ENCODE results near the gene HECTD2.
"Not testable (repeated sequence)": the region's sequence is repeated elsewhere in the genome, so short reads cannot be mapped to it uniquely, and the experiment has no call there.

Gene HECTD2

GRCh38 chr10:91412354-91413087, 2.4 kb downstream of the HECTD2 start:
- no peak for DNase-seq

DNA sequence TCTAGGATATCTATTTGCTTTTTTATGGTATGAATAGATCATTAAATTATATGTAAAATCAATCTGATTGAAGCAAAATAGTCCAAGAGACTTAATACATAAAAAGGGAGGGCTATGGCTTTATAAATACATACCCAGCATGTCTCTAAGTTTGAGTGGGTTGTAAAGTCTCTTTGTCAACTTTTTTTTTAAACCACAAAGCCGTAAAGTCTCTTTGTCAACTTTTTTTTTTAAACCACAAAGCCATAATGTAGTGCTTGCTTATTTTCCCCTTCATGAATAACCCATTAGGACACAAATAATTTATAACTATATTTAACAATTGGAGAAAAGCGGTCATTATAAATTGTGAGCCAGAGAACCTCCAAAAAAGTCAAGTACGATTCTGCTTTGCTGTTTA, 5.7 kb downstream of the HECTD2 start:
- no peak for DNase-seq

DNA sequence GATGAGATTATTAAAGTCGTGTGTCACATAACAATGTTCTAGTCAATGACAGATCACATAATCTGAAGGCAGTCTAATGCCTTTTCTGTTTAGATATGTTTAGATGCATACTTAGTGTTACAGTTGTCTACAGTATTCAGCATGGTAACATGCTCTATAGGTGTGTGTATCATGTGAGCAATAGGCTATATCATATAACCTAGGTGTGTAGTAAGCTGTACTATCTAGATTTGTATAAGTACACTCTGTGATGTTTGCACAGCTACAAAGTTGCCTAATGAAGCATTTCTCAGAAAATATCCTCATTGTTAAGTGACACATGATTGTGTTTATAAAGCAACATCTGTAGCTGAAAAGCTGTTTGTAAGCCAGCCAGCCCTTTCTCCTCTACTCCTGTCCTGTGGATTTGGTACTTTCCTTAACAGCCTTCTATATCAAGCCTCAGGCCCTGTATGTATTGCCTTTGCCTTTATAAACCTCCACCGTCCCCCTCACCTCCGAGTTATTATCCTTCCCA, 6.3 kb downstream of the HECTD2 start:
- no peak for DNase-seq

GRCh38 chr10:91418416-91418815, 8.3 kb downstream of the HECTD2 start:
- DNase-seq = no peak

DNA sequence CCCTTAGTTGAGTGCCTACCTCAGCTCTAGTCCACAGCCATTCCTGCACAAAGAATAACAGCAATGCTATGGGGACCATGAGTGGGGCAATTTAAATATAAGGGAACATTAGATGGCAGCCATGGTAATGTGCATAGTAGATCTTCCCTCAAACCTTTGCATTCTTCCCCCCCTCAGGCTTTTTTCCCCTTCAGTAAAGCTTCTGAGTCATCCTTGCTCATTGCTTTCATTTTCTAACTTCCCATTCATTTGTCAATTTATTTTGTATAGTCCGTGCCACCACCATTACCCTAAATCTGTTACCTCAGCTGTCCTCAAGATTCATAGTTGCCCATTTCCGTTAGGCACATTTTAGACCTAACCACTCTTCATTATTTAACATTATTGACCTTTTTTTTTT, 10.7 kb downstream of the HECTD2 start:
- DNase-seq = no peak

- no peak for DNase-seq
Measured at GRCh38 chr10:91422915-91423314, 12.8 kb downstream of the HECTD2 start.

GRCh38 chr10:91424016-91424415, 13.9 kb downstream of the HECTD2 start:
- peak in 1 of 2 experiments; percentile 29 for DNase-seq

GRCh38 chr10:91432175-91432574, 22.0 kb downstream of the HECTD2 start:
- DNase-seq = no peak

- DNase-seq = no peak
Measured at GRCh38 chr10:91433620-91434019, 23.5 kb downstream of the HECTD2 start.

DNA sequence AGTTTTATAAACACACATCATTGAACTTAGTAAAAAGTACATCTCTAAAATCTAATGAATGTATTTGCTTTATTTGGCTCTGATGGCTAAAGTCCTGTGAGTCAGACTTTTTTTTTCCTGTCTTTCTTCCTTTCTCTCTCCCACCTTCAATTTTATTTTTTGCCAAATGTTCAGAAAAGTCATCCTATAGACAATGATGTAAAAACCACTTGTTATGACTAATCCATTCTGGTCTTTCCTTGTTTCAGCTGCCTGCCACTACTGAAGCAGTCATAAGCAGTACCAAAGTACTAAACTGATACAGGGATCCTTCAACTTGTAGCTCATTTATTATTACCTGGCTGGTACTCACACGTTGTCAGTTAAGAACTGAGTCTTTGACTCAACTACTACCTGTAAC, 23.9 kb downstream of the HECTD2 start:
- no peak for DNase-seq

GRCh38 chr10:91435241-91435640, 25.1 kb downstream of the HECTD2 start:
- no peak for DNase-seq

DNA sequence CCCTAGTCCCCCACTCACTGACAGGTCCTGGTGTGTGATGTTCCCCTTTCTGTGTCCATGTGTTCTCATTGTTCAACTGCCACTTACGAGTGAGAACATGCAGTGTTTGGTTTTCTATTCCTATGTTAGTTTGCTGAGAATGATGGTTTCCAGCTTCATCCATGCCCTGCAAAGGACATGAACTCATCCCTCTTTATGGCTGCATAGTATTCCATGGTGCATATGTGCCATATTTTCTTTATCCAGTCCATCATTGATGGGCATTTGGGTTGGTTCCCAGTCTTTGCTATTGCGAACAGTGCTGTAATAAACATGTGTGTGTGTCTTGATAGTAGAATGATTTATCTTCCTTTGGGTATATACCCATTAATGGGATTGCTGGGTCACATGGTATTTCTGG, 28.1 kb downstream of the HECTD2 start:
- DNase-seq = not testable (repeated sequence)

DNA sequence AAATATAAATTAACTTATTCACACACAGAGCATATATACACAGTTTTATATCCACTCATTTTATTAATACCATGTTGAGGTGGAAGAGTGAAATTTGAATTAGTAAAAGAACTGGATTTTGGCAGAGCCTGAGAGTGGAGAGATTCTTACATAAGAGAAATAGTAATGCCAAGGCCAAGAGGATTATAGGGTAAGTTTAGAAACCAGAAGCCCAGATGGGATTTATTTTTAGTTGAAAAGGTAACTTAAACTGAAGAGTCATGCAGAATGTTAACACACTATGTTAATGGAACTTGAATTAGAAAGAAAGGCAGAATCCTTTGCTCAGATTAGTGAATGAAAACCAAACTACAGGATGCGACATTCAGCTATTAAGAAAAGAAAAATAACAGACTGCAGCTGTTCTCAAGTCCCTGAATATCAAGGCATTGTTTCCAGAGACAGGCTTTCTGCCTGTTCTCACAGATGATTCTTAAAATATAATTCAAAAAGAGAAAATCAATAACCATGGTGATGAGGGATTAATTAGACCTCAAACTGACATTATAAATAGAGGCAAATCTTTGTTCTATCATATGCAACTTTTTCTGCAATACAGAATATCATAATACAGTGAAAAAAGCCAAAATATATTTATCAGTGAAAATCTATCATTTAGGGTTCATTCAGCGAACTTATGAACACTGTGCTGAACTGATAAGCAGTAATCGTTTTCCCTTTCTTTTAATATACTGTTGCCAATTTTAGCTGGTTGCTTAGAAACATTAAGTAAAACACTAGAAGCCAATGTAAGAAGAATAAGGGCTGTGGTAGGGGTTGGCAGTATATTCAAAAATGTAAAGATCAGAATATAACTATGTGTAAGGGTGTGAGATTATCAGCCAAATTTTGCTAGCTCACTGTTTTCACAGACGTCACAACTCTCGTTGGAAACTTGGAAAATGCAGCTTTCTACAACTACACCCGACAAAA, 34.4 kb downstream of the HECTD2 start:
- DNase-seq = no peak

- DNase-seq = no peak
Measured at GRCh38 chr10:91452063-91452462, 41.9 kb downstream of the HECTD2 start.

GRCh38 chr10:91453535-91453934, 43.4 kb downstream of the HECTD2 start:
- DNase-seq = no peak

DNA sequence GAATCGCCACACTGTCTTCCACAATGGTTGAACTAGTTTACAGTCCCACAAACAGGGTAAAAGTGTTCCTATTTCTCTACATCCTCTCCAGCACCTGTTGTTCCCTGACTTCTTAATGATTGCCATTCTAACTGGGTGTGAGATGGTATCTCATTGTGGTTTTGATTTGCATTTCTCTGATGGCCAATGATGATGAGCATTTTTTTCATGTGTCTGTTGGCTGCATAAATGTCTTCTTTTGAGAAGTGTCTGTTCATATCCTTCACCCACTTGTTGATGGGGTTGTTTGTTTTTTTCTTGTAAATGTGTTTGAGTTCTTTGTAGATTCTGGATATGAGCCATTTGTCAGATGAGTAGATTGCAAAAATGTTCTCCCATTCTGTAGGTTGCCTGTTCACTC, 45.0 kb downstream of the HECTD2 start:
- not testable (repeated sequence) for DNase-seq

GRCh38 chr10:91460681-91461080, 50.5 kb downstream of the HECTD2 start:
- DNase-seq = no peak

DNA sequence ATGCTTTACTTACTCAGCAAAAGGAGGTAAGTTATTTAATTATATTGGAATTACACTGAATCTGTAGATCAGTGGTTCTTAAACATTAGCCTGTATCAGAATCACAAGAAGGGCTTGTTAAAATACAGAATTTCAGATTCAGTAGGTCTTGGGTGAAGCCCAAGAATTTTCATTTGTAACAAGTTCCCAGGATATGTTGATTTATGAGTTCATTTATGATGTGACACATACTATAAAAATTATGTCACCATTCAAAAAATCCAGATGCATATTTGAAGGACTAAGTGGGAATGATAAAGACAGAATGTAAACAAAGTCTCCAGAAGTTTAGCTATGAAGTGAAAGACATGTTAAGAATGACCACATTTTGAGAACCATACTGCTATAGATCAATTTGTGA, 52.3 kb downstream of the HECTD2 start:
- no peak for DNase-seq

DNA sequence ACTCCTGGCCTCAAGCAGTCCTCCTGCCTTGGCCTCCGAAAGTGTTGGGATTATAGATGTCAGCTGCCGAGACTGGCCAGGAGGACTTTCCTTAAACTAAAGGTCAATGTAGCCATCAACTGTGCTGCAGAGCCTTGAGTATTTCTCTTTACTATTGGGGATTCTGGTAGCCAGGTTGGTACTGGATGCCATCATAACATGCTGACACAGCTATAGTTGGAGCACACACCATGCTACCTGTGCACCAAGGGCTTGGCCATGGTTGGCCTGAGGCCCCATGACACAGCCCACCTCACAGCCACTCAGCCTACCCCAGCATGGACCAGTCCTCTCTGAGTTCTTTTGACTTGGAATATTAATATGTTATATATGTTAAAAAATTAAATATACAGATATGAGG, 54.4 kb downstream of the HECTD2 start:
- DNase-seq = no peak

- no peak for DNase-seq
Measured at GRCh38 chr10:91465261-91465660, 55.1 kb downstream of the HECTD2 start.

GRCh38 chr10:91467114-91467513, 57.0 kb downstream of the HECTD2 start:
- DNase-seq = no peak

- DNase-seq = no peak
Measured at GRCh38 chr10:91471602-91472001, 61.5 kb downstream of the HECTD2 start.

- DNase-seq = no peak
Measured at GRCh38 chr10:91472911-91473310, 62.8 kb downstream of the HECTD2 start.

DNA sequence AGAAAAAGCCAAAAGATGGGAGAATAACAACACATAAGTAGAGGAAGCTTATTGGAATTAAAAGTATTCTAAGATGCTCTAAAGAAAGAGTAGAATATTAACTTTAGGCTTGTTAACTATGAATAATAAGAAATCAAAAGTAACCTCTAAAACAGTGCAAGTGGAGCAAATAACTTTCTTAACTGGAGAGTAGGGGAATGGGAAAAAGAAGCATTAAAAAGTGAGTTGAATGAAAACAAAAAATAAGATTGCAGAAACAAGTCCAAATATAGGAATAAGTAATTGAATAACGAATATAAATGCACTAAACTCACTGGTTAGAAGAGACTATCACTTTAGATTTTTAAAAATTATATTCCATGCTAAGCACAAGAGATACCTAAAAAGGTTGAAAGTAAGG, 63.9 kb downstream of the HECTD2 start:
- no peak for DNase-seq

Data from activated CD4-positive, alpha-beta T cell treated with anti-CD3 and anti-CD28 coated beads, Interleukin-2, amount 50 U/mL, for 48 hours (primary cell).